ENCODE data around the gene ZNF674.

DNA sequence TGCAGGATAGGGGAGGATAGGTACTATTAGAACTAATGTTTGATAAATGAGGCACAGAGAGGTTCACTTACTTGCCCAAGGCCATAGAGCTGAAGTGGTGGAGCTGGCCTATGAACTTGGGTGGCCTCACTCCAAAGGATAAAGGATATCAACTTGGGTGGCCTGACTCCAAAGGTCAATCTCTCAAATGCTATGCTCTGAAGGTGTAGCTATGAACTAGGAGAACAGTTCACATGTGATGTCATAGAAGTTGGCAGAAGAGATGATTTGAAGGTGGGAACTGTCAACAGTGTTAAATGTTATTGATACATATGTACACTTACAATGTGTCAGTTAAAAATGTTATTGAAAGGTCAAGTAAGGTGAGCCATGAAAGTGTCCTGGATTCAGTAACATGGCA is 22.2 kb upstream of the ZNF674 start:
- TF ChIP-seq, protein P1, sequence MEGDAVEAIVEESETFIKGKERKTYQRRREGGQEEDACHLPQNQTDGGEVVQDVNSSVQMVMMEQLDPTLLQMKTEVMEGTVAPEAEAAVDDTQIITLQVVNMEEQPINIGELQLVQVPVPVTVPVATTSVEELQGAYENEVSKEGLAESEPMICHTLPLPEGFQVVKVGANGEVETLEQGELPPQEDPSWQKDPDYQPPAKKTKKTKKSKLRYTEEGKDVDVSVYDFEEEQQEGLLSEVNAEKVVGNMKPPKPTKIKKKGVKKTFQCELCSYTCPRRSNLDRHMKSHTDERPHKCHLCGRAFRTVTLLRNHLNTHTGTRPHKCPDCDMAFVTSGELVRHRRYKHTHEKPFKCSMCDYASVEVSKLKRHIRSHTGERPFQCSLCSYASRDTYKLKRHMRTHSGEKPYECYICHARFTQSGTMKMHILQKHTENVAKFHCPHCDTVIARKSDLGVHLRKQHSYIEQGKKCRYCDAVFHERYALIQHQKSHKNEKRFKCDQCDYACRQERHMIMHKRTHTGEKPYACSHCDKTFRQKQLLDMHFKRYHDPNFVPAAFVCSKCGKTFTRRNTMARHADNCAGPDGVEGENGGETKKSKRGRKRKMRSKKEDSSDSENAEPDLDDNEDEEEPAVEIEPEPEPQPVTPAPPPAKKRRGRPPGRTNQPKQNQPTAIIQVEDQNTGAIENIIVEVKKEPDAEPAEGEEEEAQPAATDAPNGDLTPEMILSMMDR (IDR thresholded peaks at IDR 0.05; ENCODE audit: poor library complexity, severe bottlenecking), result no peak
- TF ChIP-seq EP300 (conservative IDR thresholded peaks at IDR 0.05; ENCODE audit: poor library complexity, severe bottlenecking) (no peak), EZH2 (IDR thresholded peaks at IDR 0.05; ENCODE audit: borderline replicate concordance, insufficient read depth, low read length, poor library complexity, severe bottlenecking) (no peak), TAF1 (IDR thresholded peaks at IDR 0.05; ENCODE audit: low read depth) (no peak), POLR2AphosphoS5 (IDR thresholded peaks at IDR 0.05) (no peak), RAD21 (conservative IDR thresholded peaks at IDR 0.05) (no peak), MXI1 (conservative IDR thresholded peaks at IDR 0.05; ENCODE audit: poor library complexity, severe bottlenecking) (no peak)

All from neural cell (in vitro differentiated cells).